Measurements from ENCODE around the gene HIPK1. TPM values are rescaled to one million over a fixed set of nuclear protein-coding genes. Genes with fewer than 3 reads are reported as not detected.

Gene HIPK1
- total and polyA plus RNA-seq, 2 of the 13 experiments (the other 11 are each of a cell fraction or from before 2014, with no cell fraction given): 20.8 to 33.4 TPM

DNA sequence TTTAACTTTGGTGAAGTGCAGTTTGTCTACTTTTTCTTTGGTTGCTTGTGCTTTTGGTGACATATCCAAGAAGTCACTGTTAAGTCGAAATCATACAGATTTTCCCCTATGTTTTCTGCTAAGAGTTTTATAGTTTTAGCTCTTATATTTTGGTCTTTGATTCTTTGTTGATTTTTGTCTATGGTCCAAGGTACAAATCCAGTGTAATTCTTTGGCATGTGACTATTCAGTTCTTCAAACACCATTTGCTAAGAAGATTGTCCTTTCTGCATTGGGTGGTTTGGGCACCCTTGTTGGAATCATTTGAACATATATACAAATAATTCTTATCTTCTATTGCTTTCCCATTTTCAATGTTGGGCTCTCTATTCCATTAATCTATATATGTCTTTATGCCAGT is 16.2 kb downstream of the HIPK1 start:
- WGBS (ENCODE audit: low lambda C conversion rate): 88% methylated on average over 1 of the region's 1 CpG
- no TSS peak for BruUV-seq (replicated peaks)
- Histone ChIP-seq H3K4me1 (ENCODE audit: insufficient read depth, low read length) (peaks cover 48% of the 10 kb centered on the region), H4K20me1 (ENCODE audit: insufficient read depth, low read length) (peaks cover 8% of the 10 kb centered on the region; the same call in 1 of the 2 replicates), H3K79me2 (ENCODE audit: insufficient read depth, low read length) (peaks cover 76% of the 10 kb centered on the region), H3K9ac (ENCODE audit: insufficient read depth, low read depth, low read length) (no peak overlapping the region), H3K27ac (ENCODE audit: extremely low read length, insufficient read depth, low read length) (peak overlapping the region; percentile 40), H3K36me3 (replicated peaks in 1 of 2; ENCODE audit: control insufficient read depth in 1 of 2, insufficient read depth in 2 of 2, low read length in 2 of 2) (peaks cover 7 to 20% of the 10 kb centered on the region in 2 experiments; a peak in 4 of 5 replicates), H2AFZ (ENCODE audit: low read length) (no peak overlapping the region), H3K9me3 (ENCODE audit: low read length) (no peaks in the 10 kb centered on the region), H3K4me3 (replicated peaks in 1 of 3; ENCODE audit: insufficient read depth in 1 of 3, low read depth in 2 of 3, low read length in 3 of 3) (no peak overlapping the region), H3K27me3 (ENCODE audit: control insufficient read depth in 1 of 2, insufficient read depth in 2 of 2, low read length in 2 of 2) (no peaks in the 10 kb centered on the region), H3K4me2 (ENCODE audit: low read depth, low read length) (peak overlapping the region; percentile 33)
- FAIRE-seq: no peak
- peak; percentile 46 for DNase-seq (ENCODE audit: low spot score)
- ATAC-seq: no peak
- CTCF ChIA-PET (ENCODE audit: low intra/inter-chr PET ratio, low total read pairs): no interaction called here
- POLR2A ChIA-PET: interaction anchor here (0.6 to 0.9 kb wide), 3 partner anchors 15 to 106 kb away, joined by 3 to 4 read pairs (median 4); partner anchors contain the start of gene HIPK1
- intact Hi-C loops (cut with micrococcal nuclease; ENCODE audit: unreplicated experiment) (loop anchor here (5.0 kb wide), 1 partner anchor 108 kb away; no protein-coding TSS in a partner anchor), in situ Hi-C loops (cut with HindIII; ENCODE audit: extremely low pct_ligation_motif_present, low pct_unique_long_range_greater_than_20kb) (no loop called here)
- TF ChIP-seq GATAD2A (CRISPR knock-in tag; IDR thresholded peaks at IDR 0.05) (0 out of 2 replicates have a peak, but pooled peaks have one; percentile 11), TFE3 (CRISPR knock-in tag; IDR thresholded peaks at IDR 0.05) (peak; percentile 41; the same call in 1 of the 2 replicates), HNF4G (IDR thresholded peaks at IDR 0.05; ENCODE audit: borderline replicate concordance, low read depth, low read length) (no peak; the same call in 1 of the 2 replicates), HNF4G (CRISPR knock-in tag; IDR thresholded peaks at IDR 0.05; ENCODE audit: borderline replicate concordance, low read depth) (no peak), ZNF773 (CRISPR knock-in tag; IDR thresholded peaks at IDR 0.05; ENCODE audit: borderline replicate concordance) (no peak), MAZ (IDR thresholded peaks at IDR 0.05; ENCODE audit: borderline replicate concordance, low read depth, low read length) (no peak), MAZ (CRISPR knock-in tag; IDR thresholded peaks at IDR 0.05; ENCODE audit: low read depth) (no peak), ZNF547 (CRISPR knock-in tag; IDR thresholded peaks at IDR 0.05) (no peak), FOXA1 (IDR thresholded peaks at IDR 0.05) (no peak), FOXA1 (CRISPR knock-in tag; IDR thresholded peaks at IDR 0.05) (peak; percentile 57), ARID5B (CRISPR knock-in tag; IDR thresholded peaks at IDR 0.05) (0 out of 2 replicates have a peak, but pooled peaks have one; percentile 31), ETV6 (CRISPR knock-in tag; conservative IDR thresholded peaks at IDR 0.05) (no peak), SAP130 (CRISPR knock-in tag; IDR thresholded peaks at IDR 0.05; ENCODE audit: low read depth) (peak; percentile 27; the same call in 1 of the 2 replicates), HNF4A (CRISPR knock-in tag; IDR thresholded peaks at IDR 0.05) (peak; percentile 69), ISL2 (CRISPR knock-in tag; IDR thresholded peaks at IDR 0.05) (0 out of 2 replicates have a peak, but pooled peaks have one; percentile 19), DNMT1 (CRISPR knock-in tag; IDR thresholded peaks at IDR 0.05) (no peak), HNRNPLL (IDR thresholded peaks at IDR 0.05; ENCODE audit: low read depth, low read length, poor library complexity, severe bottlenecking) (no peak)
- TF ChIP-seq, protein P1, sequence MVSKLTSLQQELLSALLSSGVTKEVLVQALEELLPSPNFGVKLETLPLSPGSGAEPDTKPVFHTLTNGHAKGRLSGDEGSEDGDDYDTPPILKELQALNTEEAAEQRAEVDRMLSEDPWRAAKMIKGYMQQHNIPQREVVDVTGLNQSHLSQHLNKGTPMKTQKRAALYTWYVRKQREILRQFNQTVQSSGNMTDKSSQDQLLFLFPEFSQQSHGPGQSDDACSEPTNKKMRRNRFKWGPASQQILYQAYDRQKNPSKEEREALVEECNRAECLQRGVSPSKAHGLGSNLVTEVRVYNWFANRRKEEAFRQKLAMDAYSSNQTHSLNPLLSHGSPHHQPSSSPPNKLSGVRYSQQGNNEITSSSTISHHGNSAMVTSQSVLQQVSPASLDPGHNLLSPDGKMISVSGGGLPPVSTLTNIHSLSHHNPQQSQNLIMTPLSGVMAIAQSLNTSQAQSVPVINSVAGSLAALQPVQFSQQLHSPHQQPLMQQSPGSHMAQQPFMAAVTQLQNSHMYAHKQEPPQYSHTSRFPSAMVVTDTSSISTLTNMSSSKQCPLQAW (CRISPR knock-in tag; IDR thresholded peaks at IDR 0.05): no peak
- TF ChIP-seq, protein P2, sequence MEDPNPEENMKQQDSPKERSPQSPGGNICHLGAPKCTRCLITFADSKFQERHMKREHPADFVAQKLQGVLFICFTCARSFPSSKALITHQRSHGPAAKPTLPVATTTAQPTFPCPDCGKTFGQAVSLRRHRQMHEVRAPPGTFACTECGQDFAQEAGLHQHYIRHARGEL (CRISPR knock-in tag; IDR thresholded peaks at IDR 0.05): no peak
